Measurements from ENCODE around the gene KRT37.

Gene KRT37

DNA sequence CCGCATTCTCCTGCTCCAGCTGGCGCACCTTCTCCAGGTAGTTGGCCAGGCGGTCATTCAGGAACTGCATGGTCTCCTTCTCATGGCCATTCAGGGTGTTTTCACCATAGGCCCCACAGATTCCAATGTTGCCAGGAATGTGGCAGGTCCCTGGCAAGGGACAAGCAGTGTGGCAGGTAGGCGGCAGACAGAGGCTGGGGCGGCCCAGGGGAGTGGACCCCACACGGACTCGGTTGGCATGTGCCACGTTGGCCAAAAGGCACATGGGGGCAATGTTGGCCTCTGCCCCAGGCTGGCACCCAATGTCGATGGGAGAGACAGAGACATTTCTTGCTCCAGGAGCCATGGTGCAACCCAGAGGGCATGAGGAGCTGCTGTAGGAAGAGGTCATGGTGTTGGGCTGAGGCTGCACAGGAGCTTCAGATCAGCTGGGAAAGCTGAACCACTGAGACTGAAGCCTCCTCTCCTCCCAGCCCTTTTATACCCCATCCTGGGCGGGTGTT lies 16.2 kb upstream of the KRT37 start, which contains the start of gene KRT38:
Gene KRT38 (minus strand): TSS at position 453 of the 503 bp plus-strand sequence. CDS start 62 bp downstream, at position 391.
- Histone ChIP-seq H3K4me3 (ENCODE audit: low read depth, low read length) (no peak within 1 kb of the TSS), H3K36me3 (ENCODE audit: control insufficient read depth in 2 of 2, insufficient read depth in 1 of 2, low read length in 2 of 2) (no peaks in the 10 kb centered on the region), H3K27ac (ENCODE audit: extremely low read depth, low read depth, low read length) (no peak within 1 kb of the TSS), H3K9me3 (ENCODE audit: control insufficient read depth, insufficient read depth, low read depth, low read length) (no peaks in the 10 kb centered on the region), H3K4me1 (ENCODE audit: control insufficient read depth, insufficient read depth, low read length) (no peaks in the 10 kb centered on the region)
- TF ChIP-seq ZFP69B (tag by site-specific recombination; IDR thresholded peaks at IDR 0.05) = no peak
- TF ChIP-seq ZNF837 (tag by site-specific recombination; IDR thresholded peaks at IDR 0.05) = no peak
- no peak for TF ChIP-seq RBAK (tag by site-specific recombination; IDR thresholded peaks at IDR 0.05)
- TF ChIP-seq ZNF701 (tag by site-specific recombination; IDR thresholded peaks at IDR 0.05) = no peak
- no peak for TF ChIP-seq ZEB2 (tag by site-specific recombination; IDR thresholded peaks at IDR 0.05)
- TF ChIP-seq ZNF114 (tag by site-specific recombination; IDR thresholded peaks at IDR 0.05) = no peak
- no peak for TF ChIP-seq ZNF610 (tag by site-specific recombination; IDR thresholded peaks at IDR 0.05; ENCODE audit: borderline replicate concordance)
- ChIA-PET POLR2A (no interaction called here), CTCF (interaction anchor here (0.5 kb wide), 1 partner anchor 110 kb away, joined by 3 read pairs; no protein-coding TSS in a partner anchor)

DNA sequence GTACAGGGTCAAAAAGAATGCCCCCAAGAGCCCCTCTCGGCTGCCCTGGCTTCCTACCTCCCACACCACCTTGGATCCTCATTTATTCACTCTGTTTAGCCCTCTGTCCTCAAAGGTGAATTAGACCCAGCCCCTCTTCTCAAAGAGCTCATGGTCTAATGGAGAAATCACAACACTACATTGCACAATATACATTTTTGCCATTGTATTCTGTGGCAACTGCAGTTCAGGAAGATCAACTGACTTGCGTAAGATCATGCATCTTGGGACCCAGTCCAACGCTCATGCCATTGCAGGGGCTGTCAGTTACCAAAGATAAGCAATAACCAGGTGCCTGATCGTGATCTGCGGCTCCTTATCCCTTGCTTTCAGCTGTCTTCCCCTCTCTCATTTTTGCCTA lies 15.0 kb upstream of the KRT37 start:
- ChIA-PET POLR2A (interaction anchor here (0.7 kb wide), 1 partner anchor 17 kb away, joined by 4 read pairs; no protein-coding TSS in a partner anchor), CTCF (interaction anchor here (0.8 to 1.3 kb wide), 3 partner anchors 15 to 22 kb away, joined by 3 to 5 read pairs (median 3); partner anchors contain the start of gene KRT37)
- TF ChIP-seq ZNF585B (tag by site-specific recombination; IDR thresholded peaks at IDR 0.05) = no peak
- TF ChIP-seq ZNF596 (tag by site-specific recombination; IDR thresholded peaks at IDR 0.05) = no peak
- TF ChIP-seq ZFP3 (tag by site-specific recombination; IDR thresholded peaks at IDR 0.05; ENCODE audit: low read depth) = no peak
- TF ChIP-seq, protein P1, sequence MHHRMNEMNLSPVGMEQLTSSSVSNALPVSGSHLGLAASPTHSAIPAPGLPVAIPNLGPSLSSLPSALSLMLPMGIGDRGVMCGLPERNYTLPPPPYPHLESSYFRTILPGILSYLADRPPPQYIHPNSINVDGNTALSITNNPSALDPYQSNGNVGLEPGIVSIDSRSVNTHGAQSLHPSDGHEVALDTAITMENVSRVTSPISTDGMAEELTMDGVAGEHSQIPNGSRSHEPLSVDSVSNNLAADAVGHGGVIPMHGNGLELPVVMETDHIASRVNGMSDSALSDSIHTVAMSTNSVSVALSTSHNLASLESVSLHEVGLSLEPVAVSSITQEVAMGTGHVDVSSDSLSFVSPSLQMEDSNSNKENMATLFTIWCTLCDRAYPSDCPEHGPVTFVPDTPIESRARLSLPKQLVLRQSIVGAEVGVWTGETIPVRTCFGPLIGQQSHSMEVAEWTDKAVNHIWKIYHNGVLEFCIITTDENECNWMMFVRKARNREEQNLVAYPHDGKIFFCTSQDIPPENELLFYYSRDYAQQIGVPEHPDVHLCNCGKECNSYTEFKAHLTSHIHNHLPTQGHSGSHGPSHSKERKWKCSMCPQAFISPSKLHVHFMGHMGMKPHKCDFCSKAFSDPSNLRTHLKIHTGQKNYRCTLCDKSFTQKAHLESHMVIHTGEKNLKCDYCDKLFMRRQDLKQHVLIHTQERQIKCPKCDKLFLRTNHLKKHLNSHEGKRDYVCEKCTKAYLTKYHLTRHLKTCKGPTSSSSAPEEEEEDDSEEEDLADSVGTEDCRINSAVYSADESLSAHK (tag by site-specific recombination; IDR thresholded peaks at IDR 0.05) = no peak
- no peak for TF ChIP-seq GLIS1 (tag by site-specific recombination; IDR thresholded peaks at IDR 0.05)
- TF ChIP-seq ZNF24 (tag by site-specific recombination; IDR thresholded peaks at IDR 0.05) = no peak
- TF ChIP-seq ZNF843 (tag by site-specific recombination; IDR thresholded peaks at IDR 0.05) = no peak
- TF ChIP-seq ZNF2 (tag by site-specific recombination; IDR thresholded peaks at IDR 0.05) = no peak
- no peak for TF ChIP-seq ZNF555 (tag by site-specific recombination; conservative IDR thresholded peaks at IDR 0.05)
- TF ChIP-seq, protein P2, sequence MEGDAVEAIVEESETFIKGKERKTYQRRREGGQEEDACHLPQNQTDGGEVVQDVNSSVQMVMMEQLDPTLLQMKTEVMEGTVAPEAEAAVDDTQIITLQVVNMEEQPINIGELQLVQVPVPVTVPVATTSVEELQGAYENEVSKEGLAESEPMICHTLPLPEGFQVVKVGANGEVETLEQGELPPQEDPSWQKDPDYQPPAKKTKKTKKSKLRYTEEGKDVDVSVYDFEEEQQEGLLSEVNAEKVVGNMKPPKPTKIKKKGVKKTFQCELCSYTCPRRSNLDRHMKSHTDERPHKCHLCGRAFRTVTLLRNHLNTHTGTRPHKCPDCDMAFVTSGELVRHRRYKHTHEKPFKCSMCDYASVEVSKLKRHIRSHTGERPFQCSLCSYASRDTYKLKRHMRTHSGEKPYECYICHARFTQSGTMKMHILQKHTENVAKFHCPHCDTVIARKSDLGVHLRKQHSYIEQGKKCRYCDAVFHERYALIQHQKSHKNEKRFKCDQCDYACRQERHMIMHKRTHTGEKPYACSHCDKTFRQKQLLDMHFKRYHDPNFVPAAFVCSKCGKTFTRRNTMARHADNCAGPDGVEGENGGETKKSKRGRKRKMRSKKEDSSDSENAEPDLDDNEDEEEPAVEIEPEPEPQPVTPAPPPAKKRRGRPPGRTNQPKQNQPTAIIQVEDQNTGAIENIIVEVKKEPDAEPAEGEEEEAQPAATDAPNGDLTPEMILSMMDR (tag by site-specific recombination; IDR thresholded peaks at IDR 0.05) = no peak
- no peak for TF ChIP-seq ZNF768 (tag by site-specific recombination; IDR thresholded peaks at IDR 0.05)
- no peak for TF ChIP-seq ZNF747 (tag by site-specific recombination; IDR thresholded peaks at IDR 0.05)
- TF ChIP-seq MZF1 (tag by site-specific recombination; IDR thresholded peaks at IDR 0.05; ENCODE audit: borderline replicate concordance) = no peak
- no peak for TF ChIP-seq SP7 (tag by site-specific recombination; IDR thresholded peaks at IDR 0.05)
- no peak for TF ChIP-seq ZBTB1 (tag by site-specific recombination; IDR thresholded peaks at IDR 0.05)
- Histone ChIP-seq H3K9me3 (ENCODE audit: control insufficient read depth, insufficient read depth, low read depth, low read length) (no peaks in the 10 kb centered on the region), H3K4me3 (ENCODE audit: low read depth, low read length) (no peak overlapping the region), H3K36me3 (ENCODE audit: control insufficient read depth in 2 of 2, insufficient read depth in 1 of 2, low read length in 2 of 2) (no peaks in the 10 kb centered on the region), H3K4me1 (ENCODE audit: control insufficient read depth, insufficient read depth, low read length) (no peaks in the 10 kb centered on the region), H3K27ac (ENCODE audit: extremely low read depth, low read depth, low read length) (no peak overlapping the region)
